GM18873 (cell line): ENCODE data around the gene GABRR1.

ENCODE experiments used
- ATAC-seq: cut with Tn5 transposase; IDR thresholded peaks from one replicate; pipeline ENCODE4 v1.9.1; 2021; ENCODE audit warnings: mild to moderate bottlenecking, moderate library complexity, moderate number of reproducible peaks; ENCODE audit not compliant: unreplicated experiment, low FRiP score

GABRR1 gene

DNA sequence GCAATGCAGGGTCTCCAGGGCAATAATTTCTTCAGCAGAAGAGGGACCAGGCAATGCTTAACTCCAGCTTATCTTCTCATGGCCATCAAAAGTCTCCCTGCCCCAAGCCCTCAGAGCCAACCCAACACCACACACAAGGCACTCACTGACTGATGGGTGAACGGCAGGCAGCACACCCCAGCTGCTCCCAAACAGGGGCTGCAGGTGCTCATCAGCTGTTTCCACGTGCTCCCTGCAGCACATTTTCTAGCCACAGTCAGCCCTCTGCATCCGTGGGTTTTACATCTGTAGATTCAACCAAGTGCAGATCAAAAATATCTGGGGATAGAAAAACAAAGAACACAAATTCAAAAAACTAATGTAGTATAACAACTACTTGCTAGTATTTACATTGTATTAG is 4.0 kb upstream of the GABRR1 start:
- no peak for ATAC-seq

- no peak for ATAC-seq
Measured at GRCh38 chr6:89216411-89216810, 747 bp downstream of the GABRR1 start.

GRCh38 chr6:89215391-89215790 is 1.8 kb downstream of the GABRR1 start:
- ATAC-seq: no peak

GRCh38 chr6:89214197-89214596 is 3.0 kb downstream of the GABRR1 start:
- no peak for ATAC-seq

- no peak for ATAC-seq
Measured at GRCh38 chr6:89212472-89212871, 4.7 kb downstream of the GABRR1 start.

DNA sequence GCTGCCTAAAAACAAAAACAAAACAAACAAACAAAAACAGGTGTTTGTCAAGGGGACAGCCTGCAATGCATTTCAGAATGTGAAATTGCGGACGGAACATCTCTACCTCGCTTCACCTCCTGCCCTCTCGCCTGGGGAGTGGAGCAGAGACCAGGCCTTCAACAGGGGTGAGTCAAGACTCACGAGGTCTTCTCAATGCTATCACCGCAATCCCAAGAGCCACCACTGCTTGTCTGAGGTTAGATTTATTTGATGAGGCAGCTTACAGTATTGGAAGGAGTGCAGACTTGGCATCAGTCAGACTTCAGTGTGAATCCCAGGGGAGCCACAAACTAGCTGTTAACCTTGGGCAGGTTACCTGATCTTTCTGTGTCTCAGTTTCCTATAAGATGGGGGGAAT is 7.7 kb downstream of the GABRR1 start:
- ATAC-seq: no peak

DNA sequence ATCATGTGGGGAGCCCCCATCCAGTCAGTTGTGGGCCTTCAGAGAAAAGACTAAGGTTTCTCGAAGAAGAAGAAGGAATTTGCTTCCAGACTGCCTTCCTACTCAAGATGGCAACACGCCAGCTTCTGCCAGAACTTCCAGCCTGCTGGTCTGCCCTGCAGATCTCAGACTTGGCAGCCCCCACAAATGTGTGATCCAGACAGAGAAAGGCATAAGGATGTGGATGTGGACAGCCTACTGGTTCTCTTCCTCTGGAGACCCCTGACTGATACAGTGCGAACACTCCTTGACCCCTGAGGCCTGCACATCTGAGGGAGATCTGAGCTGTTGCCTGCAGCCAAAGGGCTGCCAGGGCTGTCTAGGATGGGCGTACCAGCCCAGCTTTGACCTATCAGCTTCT is 8.6 kb downstream of the GABRR1 start:
- ATAC-seq: no peak

DNA sequence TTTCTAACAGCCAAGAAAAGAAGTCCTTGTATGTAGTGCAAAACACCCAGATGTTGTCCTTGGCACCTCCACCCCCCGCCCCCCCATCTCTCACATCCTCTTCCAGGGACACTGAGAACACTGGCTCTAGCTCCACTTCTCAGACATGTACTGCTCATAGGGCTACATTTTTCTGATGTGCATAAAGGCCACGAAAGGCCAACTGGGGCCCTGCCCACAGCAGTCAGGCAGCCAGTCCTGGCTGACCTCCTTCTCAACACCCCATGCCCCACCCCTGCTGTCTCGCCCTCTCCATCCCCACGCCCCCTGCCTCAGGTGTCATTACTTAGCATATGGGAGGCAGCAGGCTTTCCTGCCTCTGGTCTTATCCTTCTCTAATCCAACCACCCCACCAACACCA is 11.3 kb downstream of the GABRR1 start:
- ATAC-seq: no peak

- ATAC-seq: no peak
Measured at GRCh38 chr6:89204096-89204495, 13.1 kb downstream of the GABRR1 start.

DNA sequence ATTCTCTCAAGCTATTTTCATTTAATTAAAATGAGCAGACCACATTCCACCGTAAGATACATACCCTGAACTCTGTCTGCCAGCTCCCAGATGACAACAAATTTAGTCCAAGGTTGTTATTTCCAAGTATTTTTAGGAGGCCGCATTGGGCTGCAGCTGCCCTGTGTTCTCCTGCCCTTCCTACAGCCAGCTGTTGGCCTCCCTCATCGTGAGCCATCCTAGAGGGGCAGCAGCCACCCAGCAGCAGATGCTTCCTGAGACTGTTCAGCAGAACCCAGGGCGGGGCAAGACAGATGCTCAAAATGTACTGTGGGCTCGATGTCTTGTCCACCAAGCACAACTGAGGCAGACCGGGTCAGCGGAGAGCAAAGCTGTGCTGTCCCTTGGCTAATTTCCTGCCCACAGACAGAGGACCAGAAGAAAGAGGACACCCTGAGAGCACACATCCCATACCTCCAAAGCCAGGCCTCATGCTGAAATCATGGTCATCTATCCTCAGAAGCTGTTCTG is 16.4 kb downstream of the GABRR1 start:
- ATAC-seq: no peak

DNA sequence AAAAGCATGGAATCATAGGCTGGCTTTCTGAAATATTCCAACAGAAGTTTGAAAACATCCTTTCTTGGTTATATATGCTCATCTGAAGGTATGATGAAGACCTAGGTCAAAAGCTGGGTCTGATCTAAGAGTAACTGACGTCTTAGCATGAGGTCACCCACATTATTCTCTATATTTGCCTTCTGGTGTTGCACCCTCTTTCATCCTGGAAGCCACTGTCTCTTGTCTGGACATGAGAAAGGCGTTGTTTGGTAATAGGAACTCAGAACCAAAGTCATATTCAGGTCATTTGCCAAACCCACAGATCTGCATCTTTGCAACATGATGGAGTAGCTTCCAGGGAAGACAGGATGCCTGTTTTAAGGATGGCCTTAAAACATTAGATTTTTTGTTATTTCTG is 17.6 kb downstream of the GABRR1 start:
- ATAC-seq: no peak

DNA sequence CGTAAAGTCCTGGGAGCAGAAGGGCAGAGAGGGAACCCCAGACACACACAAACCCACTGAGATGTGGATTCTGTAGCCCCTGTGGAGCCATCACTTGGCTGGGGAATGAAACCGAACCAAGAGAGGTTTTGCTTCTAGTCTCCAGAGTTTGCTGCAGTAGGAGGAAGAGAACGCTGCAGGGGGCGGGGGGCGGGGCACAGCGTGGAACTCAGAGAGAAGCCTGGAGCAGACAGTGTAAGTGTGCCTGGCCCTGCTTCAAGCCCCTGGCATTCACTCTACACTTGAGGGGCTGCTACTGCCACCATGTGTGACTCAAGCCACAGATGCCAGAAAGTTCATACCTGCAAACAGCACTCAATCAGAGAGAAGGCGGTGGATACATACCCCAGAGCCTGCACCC is 18.9 kb downstream of the GABRR1 start:
- ATAC-seq: no peak

GRCh38 chr6:89197141-89197540 is 20.0 kb downstream of the GABRR1 start:
- ATAC-seq: no peak

- no peak for ATAC-seq
Measured at GRCh38 chr6:89194559-89194958, 22.6 kb downstream of the GABRR1 start.

- no peak for ATAC-seq
Measured at GRCh38 chr6:89190741-89191140, 26.4 kb downstream of the GABRR1 start.

DNA sequence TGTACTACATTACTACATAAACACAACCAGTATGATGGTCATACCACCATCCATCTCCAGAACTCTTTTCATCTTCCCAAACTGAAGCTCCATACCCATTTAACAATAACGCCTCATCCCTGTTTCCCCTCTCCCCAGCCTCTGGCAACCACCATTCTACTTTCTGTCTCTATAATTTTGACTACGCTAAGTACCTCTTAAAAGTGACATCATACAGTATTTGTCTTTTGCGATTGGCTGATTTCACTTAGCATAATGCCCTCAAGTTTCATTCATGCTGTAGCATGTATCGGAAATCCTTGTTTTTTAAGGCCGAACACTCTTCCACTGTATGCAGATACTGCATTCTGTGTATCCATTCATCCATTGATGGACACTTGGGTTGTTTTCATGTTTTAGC is 29.7 kb downstream of the GABRR1 start:
- no peak for ATAC-seq

DNA sequence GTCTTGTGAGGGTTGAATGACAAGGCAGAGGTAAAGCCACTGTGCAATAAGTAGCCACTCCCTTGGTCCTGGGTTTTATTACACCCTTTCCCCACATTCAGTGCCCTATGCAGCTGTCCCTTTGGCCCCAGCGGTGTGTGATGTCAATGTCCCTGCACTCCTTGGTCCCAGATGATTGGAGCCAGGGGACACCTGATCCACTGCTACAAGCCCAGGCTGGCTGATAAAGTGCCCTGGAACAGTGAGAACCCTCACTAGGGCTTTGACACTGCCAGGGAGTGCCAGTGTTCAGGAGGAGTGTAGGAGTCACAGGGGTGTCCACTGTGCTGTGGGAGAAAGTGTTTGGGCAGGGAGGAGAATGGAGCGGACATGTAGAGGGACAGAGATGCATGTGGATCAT is 30.4 kb downstream of the GABRR1 start:
- ATAC-seq: no peak

GRCh38 chr6:89184344-89184743 is 32.8 kb downstream of the GABRR1 start:
- no peak for ATAC-seq

DNA sequence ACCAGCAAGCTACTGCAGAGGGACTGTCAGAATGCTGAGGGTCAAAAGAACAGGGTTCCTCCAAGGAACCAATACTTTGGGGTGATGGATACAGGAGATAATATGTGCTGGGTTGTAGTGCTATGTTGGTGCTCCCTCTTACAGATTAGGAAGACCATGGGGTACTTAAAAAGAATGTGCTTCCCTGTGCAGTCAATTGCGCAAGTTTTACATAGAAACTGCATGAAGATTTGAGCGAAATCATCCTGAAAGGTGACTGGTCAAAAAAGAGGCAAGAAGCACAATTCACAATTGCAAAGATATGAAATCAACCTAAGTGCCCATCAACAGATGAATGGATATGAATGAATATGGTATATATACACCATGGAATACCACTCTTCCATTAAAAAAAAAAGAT is 33.9 kb downstream of the GABRR1 start:
- no peak for ATAC-seq

DNA sequence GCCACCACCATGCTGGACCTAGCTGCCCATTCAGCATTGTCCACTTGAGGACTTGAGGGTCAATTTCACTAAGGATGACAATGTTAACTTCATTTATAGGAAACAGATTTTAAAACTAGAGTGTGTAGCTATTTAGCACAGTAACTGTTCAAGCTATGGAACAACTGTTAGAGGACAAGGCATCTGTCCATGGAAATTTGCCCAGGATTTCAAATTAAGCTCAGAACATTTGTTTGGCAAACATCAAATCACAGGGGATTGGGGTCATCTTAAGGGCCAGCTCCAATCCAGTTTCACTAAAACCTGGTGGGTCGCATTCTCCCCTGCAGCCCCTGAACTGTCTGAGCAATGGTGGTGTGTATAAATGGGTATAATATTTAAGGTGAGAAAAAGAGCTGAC is 36.2 kb downstream of the GABRR1 start:
- no peak for ATAC-seq

GRCh38 chr6:89180112-89180511 is 37.0 kb downstream of the GABRR1 start:
- ATAC-seq: no peak

DNA sequence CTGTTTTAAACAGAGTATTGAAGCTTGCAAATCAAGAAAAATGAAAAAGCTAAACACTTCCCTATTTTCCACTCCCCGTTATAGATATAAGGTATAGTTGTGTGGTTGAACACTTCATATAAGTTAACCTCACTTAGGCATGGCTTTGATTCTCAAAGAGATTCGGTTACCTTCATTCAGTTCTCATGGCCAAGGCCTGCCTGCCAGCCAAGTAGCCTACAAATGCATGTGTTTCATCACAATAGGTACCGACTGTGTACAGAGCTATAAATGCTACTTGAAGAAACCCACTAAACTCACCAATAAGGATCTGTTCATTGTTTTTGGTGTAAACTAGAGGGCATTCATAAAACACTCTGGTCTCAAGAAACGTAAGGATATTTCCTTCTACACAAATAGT is 43.5 kb downstream of the GABRR1 start:
- no peak for ATAC-seq

DNA sequence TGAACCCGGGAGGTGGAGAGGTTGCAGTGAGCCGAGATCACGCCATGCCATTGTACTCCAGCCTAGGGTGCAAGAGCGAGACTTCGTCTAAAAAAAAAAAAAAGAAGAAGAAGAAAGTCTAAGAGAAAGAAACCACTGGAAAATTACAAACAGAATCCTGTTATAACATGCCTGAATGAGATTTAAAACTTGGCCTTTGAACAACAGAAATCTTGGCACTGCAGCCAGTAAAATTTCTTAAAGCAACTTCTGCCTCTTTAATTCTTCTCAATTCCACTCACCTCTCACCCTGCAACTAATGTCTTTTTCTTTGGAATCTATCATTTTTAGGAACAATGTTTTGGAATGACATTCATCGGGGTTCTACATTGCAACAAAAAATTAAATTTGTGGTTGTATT is 45.0 kb downstream of the GABRR1 start:
- no peak for ATAC-seq

DNA sequence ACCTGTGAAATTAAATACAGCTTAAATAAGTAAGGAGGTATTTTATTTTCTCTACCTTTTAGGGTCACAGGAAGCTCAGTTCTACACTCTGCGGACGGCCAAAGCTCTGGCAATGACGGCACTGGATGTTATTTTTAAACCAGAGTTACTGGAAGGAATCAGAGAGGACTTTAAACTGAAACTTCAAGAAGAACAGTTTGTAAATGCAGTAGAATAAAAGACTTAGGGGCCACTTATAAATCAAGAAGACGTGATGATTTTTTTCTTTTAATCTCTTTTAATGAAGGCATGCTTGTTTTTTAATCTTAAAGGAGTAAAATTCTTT is 55.1 kb downstream of the GABRR1 start:
- ATAC-seq: no peak
